ENCODE data around the gene CPT2.
A peak's percentile ranks its signal among the peaks of the same experiment; 100 is the strongest.

The CPT2 gene

DNA sequence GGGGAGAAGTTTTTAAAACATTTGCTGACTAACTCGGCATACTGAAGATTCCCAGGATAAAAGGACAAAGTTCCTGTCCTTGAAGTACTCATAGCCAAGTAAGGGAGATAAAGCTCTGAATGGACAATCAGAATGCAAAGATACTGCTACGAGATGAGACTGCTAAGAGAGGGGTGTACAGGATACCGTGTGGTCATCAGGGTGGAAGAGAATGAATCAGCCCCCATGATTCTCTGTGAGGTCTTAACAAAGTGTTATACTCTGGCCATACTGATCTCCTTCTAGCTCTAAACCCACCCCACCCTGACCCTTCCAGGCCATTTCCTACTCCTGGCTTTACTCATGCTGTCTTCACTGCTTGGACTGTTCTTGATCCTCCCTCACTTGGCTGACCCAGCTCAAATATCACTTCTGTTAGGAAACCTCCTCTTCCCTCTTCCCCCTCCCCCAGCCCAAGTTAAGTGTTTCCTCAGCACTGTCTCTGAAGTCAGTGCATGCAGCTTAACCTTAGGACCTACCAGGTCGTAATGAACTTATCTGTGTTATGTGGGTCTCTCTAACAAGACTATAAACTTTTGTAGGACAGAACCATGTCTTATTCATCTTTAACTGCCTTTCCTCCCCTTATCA, 57.5 kb downstream of the CPT2 start:
- Histone ChIP-seq H3K36me3 (ENCODE audit: control insufficient read depth, insufficient read depth, low read length, severe bottlenecking) (no peaks in the 10 kb centered on the region), H3K4me3 (ENCODE audit: low read length) (no peak overlapping the region), H3K4me1 (ENCODE audit: control insufficient read depth, insufficient read depth, low read length) (peaks cover 20% of the 10 kb centered on the region), H3K9ac (ENCODE audit: low read length) (peak overlapping the region; percentile 2), H3K9me3 (ENCODE audit: control insufficient read depth, low read length) (no peaks in the 10 kb centered on the region), H3K27me3 (replicated peaks; ENCODE audit: control insufficient read depth, insufficient read depth, low read length) (no peaks in the 10 kb centered on the region)
- peak; percentile 48 for DNase-seq (ENCODE audit: low read depth)

GRCh38 chr1:53255031-53255430, 58.4 kb downstream of the CPT2 start:
- peaks cover 20% of the 10 kb centered on the region for H3K4me1 ChIP-seq (ENCODE audit: control insufficient read depth, insufficient read depth, low read length)
- H3K4me3 ChIP-seq (ENCODE audit: low read length), result no peak overlapping the region
- no peak overlapping the region for H3K9ac ChIP-seq (ENCODE audit: low read length)
- H3K9me3 ChIP-seq (ENCODE audit: control insufficient read depth, low read length), result no peaks in the 10 kb centered on the region
- H3K27me3 ChIP-seq (replicated peaks; ENCODE audit: control insufficient read depth, insufficient read depth, low read length), result no peaks in the 10 kb centered on the region
- H3K36me3 ChIP-seq (ENCODE audit: control insufficient read depth, insufficient read depth, low read length, severe bottlenecking), result no peaks in the 10 kb centered on the region
- DNase-seq (ENCODE audit: low read depth), result no peak

GRCh38 chr1:53256511-53257453, 60.2 kb downstream of the CPT2 start:
- H3K4me3 ChIP-seq (ENCODE audit: low read length), result no peak overlapping the region
- no peaks in the 10 kb centered on the region for H3K9me3 ChIP-seq (ENCODE audit: control insufficient read depth, low read length)
- peaks cover 16% of the 10 kb centered on the region for H3K36me3 ChIP-seq (ENCODE audit: control insufficient read depth, insufficient read depth, low read length, severe bottlenecking)
- DNase-seq (ENCODE audit: low read depth), result no peak
- H3K27me3 ChIP-seq (replicated peaks; ENCODE audit: control insufficient read depth, insufficient read depth, low read length), result no peaks in the 10 kb centered on the region
- H3K9ac ChIP-seq (ENCODE audit: low read length), result no peak overlapping the region
- peaks cover 20% of the 10 kb centered on the region for H3K4me1 ChIP-seq (ENCODE audit: control insufficient read depth, insufficient read depth, low read length)

DNA sequence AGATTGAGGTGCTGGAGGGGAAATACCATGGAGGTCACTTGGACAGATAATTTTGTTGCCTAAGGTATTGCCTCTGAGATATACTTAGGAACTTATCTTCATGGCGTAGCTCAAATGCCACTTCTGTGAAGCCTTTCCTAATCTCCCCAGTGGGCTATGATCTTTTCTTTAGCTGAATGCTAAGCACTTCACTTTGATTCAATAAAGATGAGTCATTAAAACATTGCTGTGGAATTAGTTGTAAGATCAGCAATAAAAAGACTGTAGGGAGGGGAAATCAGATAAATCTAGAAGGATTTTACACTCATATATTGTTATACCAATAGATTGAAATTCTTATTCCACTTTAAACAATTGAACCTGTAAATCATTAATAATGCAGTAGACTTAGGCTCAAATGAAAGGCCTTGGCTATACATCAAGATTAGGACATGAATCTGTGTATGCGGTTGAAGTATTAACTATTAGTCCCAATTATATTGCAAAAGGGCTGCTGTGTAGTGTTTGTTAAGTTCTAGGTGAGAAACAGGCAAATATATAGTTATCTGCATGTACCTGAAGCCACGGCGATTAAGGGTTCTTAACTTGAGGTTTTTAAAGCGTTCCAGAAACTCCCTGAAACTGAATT, 60.9 kb downstream of the CPT2 start:
- no peak overlapping the region for H3K9ac ChIP-seq (ENCODE audit: low read length)
- no peak overlapping the region for H3K4me3 ChIP-seq (ENCODE audit: low read length)
- peaks cover 20% of the 10 kb centered on the region for H3K4me1 ChIP-seq (ENCODE audit: control insufficient read depth, insufficient read depth, low read length)
- peaks cover 21% of the 10 kb centered on the region for H3K36me3 ChIP-seq (ENCODE audit: control insufficient read depth, insufficient read depth, low read length, severe bottlenecking)
- H3K9me3 ChIP-seq (ENCODE audit: control insufficient read depth, low read length), result no peaks in the 10 kb centered on the region
- no peak for DNase-seq (ENCODE audit: low read depth)
- no peaks in the 10 kb centered on the region for H3K27me3 ChIP-seq (replicated peaks; ENCODE audit: control insufficient read depth, insufficient read depth, low read length)

DNA sequence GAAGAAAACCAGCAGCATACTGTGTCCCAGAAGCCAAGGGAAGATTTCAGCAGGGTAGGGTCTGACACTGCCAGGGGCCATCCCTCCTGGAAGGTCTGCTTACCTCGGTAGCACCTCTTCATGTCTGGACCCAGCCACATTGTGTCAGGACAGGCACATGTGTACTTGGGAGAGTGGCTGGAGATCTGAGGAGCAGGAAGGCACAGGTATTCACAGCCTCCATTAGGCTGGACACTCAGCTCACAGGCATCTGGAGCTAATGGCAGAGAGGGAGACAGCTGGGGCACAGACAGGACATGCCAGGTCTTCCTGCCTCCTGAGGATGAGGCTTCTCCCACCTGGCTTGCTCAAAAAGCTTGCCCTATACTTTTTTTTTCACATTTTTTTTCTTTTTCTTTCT, 61.6 kb downstream of the CPT2 start:
- H3K36me3 ChIP-seq (ENCODE audit: control insufficient read depth, insufficient read depth, low read length, severe bottlenecking), result peaks cover 25% of the 10 kb centered on the region
- H3K27me3 ChIP-seq (replicated peaks; ENCODE audit: control insufficient read depth, insufficient read depth, low read length), result no peaks in the 10 kb centered on the region
- no peak for DNase-seq (ENCODE audit: low read depth)
- H3K4me1 ChIP-seq (ENCODE audit: control insufficient read depth, insufficient read depth, low read length), result peaks cover 20% of the 10 kb centered on the region
- H3K4me3 ChIP-seq (ENCODE audit: low read length), result no peak overlapping the region
- H3K9ac ChIP-seq (ENCODE audit: low read length), result no peak overlapping the region
- no peaks in the 10 kb centered on the region for H3K9me3 ChIP-seq (ENCODE audit: control insufficient read depth, low read length)

DNA sequence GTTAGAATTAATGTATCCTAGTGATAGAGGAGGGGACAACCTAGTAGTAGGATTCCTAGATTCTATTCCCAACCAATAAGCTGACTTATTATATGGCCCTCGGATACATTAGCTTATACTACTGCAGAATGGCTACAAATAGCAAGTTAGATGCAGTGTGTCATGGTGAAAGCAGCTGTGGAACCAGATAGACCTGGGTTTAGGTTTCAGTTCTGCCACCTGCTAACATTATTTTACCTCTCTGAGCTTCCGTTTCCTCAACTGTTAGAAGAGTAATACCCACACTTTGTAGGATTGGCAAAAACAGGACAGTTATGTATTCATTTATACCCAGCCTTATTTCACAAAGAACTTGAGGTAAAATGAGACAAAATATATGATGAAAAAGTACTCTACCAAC, 63.3 kb downstream of the CPT2 start:
- Histone ChIP-seq H3K36me3 (ENCODE audit: control insufficient read depth, insufficient read depth, low read length, severe bottlenecking) (peaks cover 31% of the 10 kb centered on the region), H3K9me3 (ENCODE audit: control insufficient read depth, low read length) (no peaks in the 10 kb centered on the region)
- no peak for DNase-seq (ENCODE audit: low read depth)

GRCh38 chr1:53260631-53261247, 64.1 kb downstream of the CPT2 start:
- Histone ChIP-seq H3K9me3 (ENCODE audit: control insufficient read depth, low read length) (no peaks in the 10 kb centered on the region), H3K4me1 (ENCODE audit: control insufficient read depth, insufficient read depth, low read length) (no peaks in the 10 kb centered on the region), H3K4me3 (ENCODE audit: low read length) (no peak overlapping the region), H3K36me3 (ENCODE audit: control insufficient read depth, insufficient read depth, low read length, severe bottlenecking) (peaks cover 31% of the 10 kb centered on the region), H3K27me3 (replicated peaks; ENCODE audit: control insufficient read depth, insufficient read depth, low read length) (no peaks in the 10 kb centered on the region), H3K9ac (ENCODE audit: low read length) (no peak overlapping the region)
- DNase-seq (ENCODE audit: low read depth), result no peak

More for the DNA sequence above, 63.3 kb downstream of the CPT2 start:
- Histone ChIP-seq H3K27me3 (replicated peaks; ENCODE audit: control insufficient read depth, insufficient read depth, low read length) (no peaks in the 10 kb centered on the region), H3K9ac (ENCODE audit: low read length) (no peak overlapping the region), H3K4me1 (ENCODE audit: control insufficient read depth, insufficient read depth, low read length) (peaks cover 5% of the 10 kb centered on the region), H3K4me3 (ENCODE audit: low read length) (no peak overlapping the region)

DNA sequence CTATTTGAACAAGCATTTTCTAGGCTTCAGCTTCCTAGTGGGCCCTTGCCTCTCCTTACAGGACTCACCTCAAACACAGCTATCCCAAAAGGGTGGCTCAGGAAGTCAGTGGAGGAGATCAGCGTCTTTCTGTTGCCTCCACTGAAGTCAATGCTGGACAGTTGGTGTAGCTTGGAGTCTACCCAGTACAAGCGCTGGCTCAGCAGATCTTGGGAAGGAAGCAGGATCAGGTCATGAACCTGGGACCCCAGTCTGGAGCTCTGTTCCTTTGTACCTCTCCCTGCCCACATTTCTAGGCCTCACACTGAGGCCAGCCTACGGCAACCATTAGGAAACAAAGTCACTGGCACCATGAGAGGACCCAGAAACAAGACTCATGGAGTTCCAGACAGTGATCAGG, 65.4 kb downstream of the CPT2 start:
- H3K9ac ChIP-seq (ENCODE audit: low read length), result no peak overlapping the region
- no peaks in the 10 kb centered on the region for H3K4me1 ChIP-seq (ENCODE audit: control insufficient read depth, insufficient read depth, low read length)
- peaks cover 31% of the 10 kb centered on the region for H3K36me3 ChIP-seq (ENCODE audit: control insufficient read depth, insufficient read depth, low read length, severe bottlenecking)
- H3K9me3 ChIP-seq (ENCODE audit: control insufficient read depth, low read length), result no peaks in the 10 kb centered on the region
- H3K4me3 ChIP-seq (ENCODE audit: low read length), result no peak overlapping the region
- no peak for DNase-seq (ENCODE audit: low read depth)
- H3K27me3 ChIP-seq (replicated peaks; ENCODE audit: control insufficient read depth, insufficient read depth, low read length), result no peaks in the 10 kb centered on the region

Measured in adipocyte (in vitro differentiated cells).